Testis (tissue), 2 donors: Measurements from ENCODE around the gene KHDRBS2.

ENCODE experiments used
- POLR2A ChIP-seq: fragments of 450-650 bp; IDR thresholded peaks from one replicate; pipeline ENCODE4 v1.6.1; 2017; ENCODE audit warnings: antibody characterized with exemption, mild to moderate bottlenecking, moderate library complexity
- TF ChIP-seq, protein P1 (sequence below), 3 experiments: fragments of 450-650 bp in 2 of 3; fragments of 200-600 bp in 1 of 3; sonication (generic) in 1 of 3; IDR thresholded peaks; one replicate each; pipeline ENCODE4 v1.5.1; 2016 to 2019; ENCODE audit warnings: antibody characterized with exemption in 3 of 3, mild to moderate bottlenecking in 2 of 3, moderate library complexity in 1 of 3

DNA sequence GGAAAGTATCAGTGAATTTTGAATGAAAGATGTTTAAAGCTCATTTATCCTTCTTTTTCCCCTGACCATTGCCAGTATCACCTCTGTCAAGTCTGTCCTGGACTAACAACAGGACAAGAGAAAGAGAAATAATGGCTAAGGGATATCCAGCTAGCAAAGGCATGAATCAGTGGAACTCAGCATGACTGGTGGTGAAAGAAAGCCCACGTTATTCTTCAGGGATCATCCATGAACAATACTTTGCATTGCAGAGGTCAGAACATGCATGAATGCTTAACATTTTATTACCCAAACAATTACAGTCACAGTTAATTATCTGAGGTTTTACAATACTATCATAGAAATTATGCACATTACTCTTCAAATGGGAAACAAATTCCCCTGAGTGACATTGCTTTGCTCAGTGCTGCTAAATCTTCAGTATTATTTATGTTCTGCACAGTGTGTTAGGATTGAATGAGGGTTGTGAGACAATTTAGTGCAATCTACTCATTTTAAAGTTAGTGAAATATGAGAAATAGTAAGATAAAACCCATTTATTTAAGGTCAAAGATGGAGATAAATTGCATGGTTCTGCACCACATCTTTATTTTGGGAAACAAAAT, 350.7 kb downstream of the KHDRBS2 start:
- TF ChIP-seq, protein P1, sequence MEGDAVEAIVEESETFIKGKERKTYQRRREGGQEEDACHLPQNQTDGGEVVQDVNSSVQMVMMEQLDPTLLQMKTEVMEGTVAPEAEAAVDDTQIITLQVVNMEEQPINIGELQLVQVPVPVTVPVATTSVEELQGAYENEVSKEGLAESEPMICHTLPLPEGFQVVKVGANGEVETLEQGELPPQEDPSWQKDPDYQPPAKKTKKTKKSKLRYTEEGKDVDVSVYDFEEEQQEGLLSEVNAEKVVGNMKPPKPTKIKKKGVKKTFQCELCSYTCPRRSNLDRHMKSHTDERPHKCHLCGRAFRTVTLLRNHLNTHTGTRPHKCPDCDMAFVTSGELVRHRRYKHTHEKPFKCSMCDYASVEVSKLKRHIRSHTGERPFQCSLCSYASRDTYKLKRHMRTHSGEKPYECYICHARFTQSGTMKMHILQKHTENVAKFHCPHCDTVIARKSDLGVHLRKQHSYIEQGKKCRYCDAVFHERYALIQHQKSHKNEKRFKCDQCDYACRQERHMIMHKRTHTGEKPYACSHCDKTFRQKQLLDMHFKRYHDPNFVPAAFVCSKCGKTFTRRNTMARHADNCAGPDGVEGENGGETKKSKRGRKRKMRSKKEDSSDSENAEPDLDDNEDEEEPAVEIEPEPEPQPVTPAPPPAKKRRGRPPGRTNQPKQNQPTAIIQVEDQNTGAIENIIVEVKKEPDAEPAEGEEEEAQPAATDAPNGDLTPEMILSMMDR (IDR thresholded peaks at IDR 0.05): no peak
- TF ChIP-seq POLR2A: no peak
